Dedifferentiated amniotic fluid mesenchymal stem cell (primary cell): ENCODE results near the gene RAB9A.
"Not testable (repeated sequence)": the region's sequence is repeated elsewhere in the genome, so short reads cannot be mapped to it uniquely, and the experiment has no call there.

Source experiments
- DNase-seq: peaks from one replicate; pipeline ENCODE4 v3.0.0-alpha.2; 2016; ENCODE audit errors: extremely low spot score

Gene RAB9A

GRCh38 chrX:13688958-13689740, at the start of gene RAB9A:
Gene RAB9A, plus strand, starts transcription at chrX:13689128. Its CDS starts 19,619 bp downstream, at chrX:13708747.
- peak; percentile 43 for DNase-seq

- not testable (repeated sequence) for DNase-seq
These were observed 47.2 kb upstream of the RAB9A start for GRCh38 chrX:13641684-13642083.

GRCh38 chrX:13645464-13646153, 43.3 kb upstream of the RAB9A start:
- no peak for DNase-seq

- peak; percentile 84 for DNase-seq
These were observed 42.8 kb upstream of the RAB9A start for GRCh38 chrX:13646154-13646549.

GRCh38 chrX:13647709-13648212, 41.2 kb upstream of the RAB9A start:
- no peak for DNase-seq

GRCh38 chrX:13648336-13648735, 40.6 kb upstream of the RAB9A start:
- DNase-seq = not testable (repeated sequence)

GRCh38 chrX:13649838-13650237, 39.1 kb upstream of the RAB9A start:
- DNase-seq = no peak

GRCh38 chrX:13650318-13650717, 38.6 kb upstream of the RAB9A start:
- no peak for DNase-seq

- no peak for DNase-seq
These were observed 37.8 kb upstream of the RAB9A start for GRCh38 chrX:13651150-13651549.

- DNase-seq = peak; percentile 66
These were observed 36.6 kb upstream of the RAB9A start for GRCh38 chrX:13652287-13652793.

GRCh38 chrX:13652850-13653693, 35.9 kb upstream of the RAB9A start, which contains the start of gene TCEANC:
Gene TCEANC, plus strand, starts transcription at chrX:13653141. Its CDS starts 9,368 bp downstream, at chrX:13662509.
- DNase-seq = peak; percentile 93

- DNase-seq = no peak
These were observed 34.8 kb upstream of the RAB9A start for GRCh38 chrX:13654116-13654515.

GRCh38 chrX:13655674-13656073, 33.3 kb upstream of the RAB9A start:
- DNase-seq = no peak

GRCh38 chrX:13658602-13659001, 30.3 kb upstream of the RAB9A start:
- DNase-seq = peak; percentile 74

- peak; percentile 30 for DNase-seq
These were observed 29.9 kb upstream of the RAB9A start for GRCh38 chrX:13659063-13659462.

- no peak for DNase-seq
These were observed 27.1 kb upstream of the RAB9A start for GRCh38 chrX:13661735-13662288.

GRCh38 chrX:13662355-13662791, 26.6 kb upstream of the RAB9A start:
- DNase-seq = no peak

GRCh38 chrX:13664020-13664419, 24.9 kb upstream of the RAB9A start:
- no peak for DNase-seq

- no peak for DNase-seq
These were observed 22.1 kb upstream of the RAB9A start for GRCh38 chrX:13666836-13667235.

- DNase-seq = no peak
These were observed 21.0 kb upstream of the RAB9A start for GRCh38 chrX:13667919-13668318.

- peak; percentile 84 for DNase-seq
These were observed 19.6 kb upstream of the RAB9A start for GRCh38 chrX:13669246-13669737.
